ENCODE results near the gene LFNG.

The LFNG gene

DNA sequence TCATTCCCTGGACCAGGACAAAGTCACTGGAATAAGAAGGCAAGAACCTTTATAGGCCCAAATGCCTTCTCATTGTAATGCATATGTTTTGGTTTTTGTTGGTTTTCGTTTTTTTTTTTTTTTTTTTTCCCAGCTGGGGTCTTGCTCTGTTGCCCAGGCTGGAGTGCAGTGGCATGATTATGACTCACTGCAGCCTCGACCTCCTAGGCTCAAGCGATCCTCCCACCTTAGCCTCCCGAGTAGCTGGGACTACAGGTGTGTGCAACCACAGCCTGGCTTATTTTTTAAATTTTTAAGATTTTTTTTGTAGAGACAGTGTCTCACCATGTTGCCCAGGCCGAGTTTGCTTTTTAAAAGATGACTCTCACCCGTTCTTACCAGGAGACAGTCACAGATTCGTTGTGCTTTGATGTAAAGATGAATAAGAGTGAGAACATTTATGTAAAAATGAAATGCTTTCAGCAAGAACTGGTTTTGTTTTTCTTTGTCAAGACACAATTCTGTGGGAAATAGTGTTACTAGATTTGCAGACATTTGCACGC lies 46.8 kb downstream of the LFNG start:
- peak overlapping the region; percentile 95 for H3K4me2 ChIP-seq (ENCODE audit: low read length)
- H3K27ac ChIP-seq (ENCODE audit: low read length): peak overlapping the region; percentile 99
- H4K20me1 ChIP-seq (ENCODE audit: insufficient read depth, low read length): no peaks in the 10 kb centered on the region
- H2AFZ ChIP-seq (ENCODE audit: low read depth, low read length): no peak overlapping the region
- peak overlapping the region; percentile 74 for H3K4me3 ChIP-seq (ENCODE audit: low read length)
- peaks cover 18% of the 10 kb centered on the region for H3K36me3 ChIP-seq (replicated peaks; ENCODE audit: low read depth, low read length)
- TF ChIP-seq, protein P1, sequence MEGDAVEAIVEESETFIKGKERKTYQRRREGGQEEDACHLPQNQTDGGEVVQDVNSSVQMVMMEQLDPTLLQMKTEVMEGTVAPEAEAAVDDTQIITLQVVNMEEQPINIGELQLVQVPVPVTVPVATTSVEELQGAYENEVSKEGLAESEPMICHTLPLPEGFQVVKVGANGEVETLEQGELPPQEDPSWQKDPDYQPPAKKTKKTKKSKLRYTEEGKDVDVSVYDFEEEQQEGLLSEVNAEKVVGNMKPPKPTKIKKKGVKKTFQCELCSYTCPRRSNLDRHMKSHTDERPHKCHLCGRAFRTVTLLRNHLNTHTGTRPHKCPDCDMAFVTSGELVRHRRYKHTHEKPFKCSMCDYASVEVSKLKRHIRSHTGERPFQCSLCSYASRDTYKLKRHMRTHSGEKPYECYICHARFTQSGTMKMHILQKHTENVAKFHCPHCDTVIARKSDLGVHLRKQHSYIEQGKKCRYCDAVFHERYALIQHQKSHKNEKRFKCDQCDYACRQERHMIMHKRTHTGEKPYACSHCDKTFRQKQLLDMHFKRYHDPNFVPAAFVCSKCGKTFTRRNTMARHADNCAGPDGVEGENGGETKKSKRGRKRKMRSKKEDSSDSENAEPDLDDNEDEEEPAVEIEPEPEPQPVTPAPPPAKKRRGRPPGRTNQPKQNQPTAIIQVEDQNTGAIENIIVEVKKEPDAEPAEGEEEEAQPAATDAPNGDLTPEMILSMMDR (IDR thresholded peaks at IDR 0.05; ENCODE audit: low read depth, low read length): no peak
- TF ChIP-seq EZH2phosphoT487 (IDR thresholded peaks at IDR 0.05; ENCODE audit: low read depth): no peak
- peak overlapping the region; percentile 50; the same call in 1 of the 2 replicates for H3K9ac ChIP-seq (ENCODE audit: low read length)
- no peaks in the 10 kb centered on the region for H3K9me3 ChIP-seq (ENCODE audit: insufficient read depth, low read length)
- H3K27me3 ChIP-seq (ENCODE audit: low read depth, low read length): no peaks in the 10 kb centered on the region
- peaks cover 66% of the 10 kb centered on the region for H3K4me1 ChIP-seq (ENCODE audit: low read length)
- H3K79me2 ChIP-seq (ENCODE audit: low read length): peaks cover 54% of the 10 kb centered on the region

- no peak for TF ChIP-seq EZH2phosphoT487 (IDR thresholded peaks at IDR 0.05; ENCODE audit: low read depth)
- TF ChIP-seq, protein P1 (IDR thresholded peaks at IDR 0.05; ENCODE audit: low read depth, low read length): peak; percentile 43; the same call in 1 of the 2 replicates
- Histone ChIP-seq H2AFZ (ENCODE audit: low read depth, low read length) (no peak overlapping the region), H3K27ac (ENCODE audit: low read length) (peak overlapping the region; percentile 99), H3K4me2 (ENCODE audit: low read length) (peak overlapping the region; percentile 95), H3K79me2 (ENCODE audit: low read length) (peaks cover 48% of the 10 kb centered on the region), H3K4me1 (ENCODE audit: low read length) (peaks cover 59% of the 10 kb centered on the region), H3K9ac (ENCODE audit: low read length) (peak overlapping the region; percentile 67), H3K4me3 (ENCODE audit: low read length) (peak overlapping the region; percentile 74), H3K27me3 (ENCODE audit: low read depth, low read length) (no peaks in the 10 kb centered on the region), H3K9me3 (ENCODE audit: insufficient read depth, low read length) (no peaks in the 10 kb centered on the region), H4K20me1 (ENCODE audit: insufficient read depth, low read length) (no peaks in the 10 kb centered on the region), H3K36me3 (replicated peaks; ENCODE audit: low read depth, low read length) (peaks cover 18% of the 10 kb centered on the region)
Observed at GRCh38 chr7:2566890-2567678, 47.5 kb downstream of the LFNG start.

DNA sequence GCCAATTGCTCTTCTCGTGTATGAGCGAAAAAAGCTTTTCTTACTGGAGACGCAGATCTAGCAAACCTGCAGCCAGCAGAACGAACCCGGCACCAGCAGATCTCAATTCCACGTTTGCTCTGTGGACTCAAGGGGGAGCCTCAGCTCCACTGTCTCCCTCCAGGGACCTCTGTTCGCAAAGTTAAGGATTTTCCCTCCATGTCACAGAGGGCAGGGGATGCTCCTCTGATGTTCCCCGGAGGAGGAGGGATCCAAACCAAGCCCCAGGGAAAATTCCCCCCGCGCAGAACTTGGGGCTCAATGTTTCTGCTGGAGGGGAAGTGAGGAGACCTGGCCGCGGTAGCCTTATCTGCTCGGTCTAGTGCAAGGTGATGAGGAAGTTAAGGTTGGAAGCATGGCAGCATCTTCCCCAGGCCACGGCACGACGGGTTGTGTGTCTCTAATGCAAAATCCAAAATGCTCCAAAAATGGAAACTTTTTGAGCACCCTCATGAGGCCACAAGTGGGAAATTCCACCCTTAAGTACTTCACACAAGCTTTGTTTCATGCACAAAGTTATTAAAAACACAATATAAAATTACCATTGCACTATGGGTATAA lies 48.2 kb downstream of the LFNG start:
- Histone ChIP-seq H3K27me3 (ENCODE audit: low read depth, low read length) (no peaks in the 10 kb centered on the region), H3K27ac (ENCODE audit: low read length) (peak overlapping the region; percentile 99), H3K4me1 (ENCODE audit: low read length) (peaks cover 52% of the 10 kb centered on the region), H3K9ac (ENCODE audit: low read length) (peak overlapping the region; percentile 67), H3K79me2 (ENCODE audit: low read length) (peaks cover 41% of the 10 kb centered on the region), H3K4me3 (ENCODE audit: low read length) (peak overlapping the region; percentile 74), H2AFZ (ENCODE audit: low read depth, low read length) (peak overlapping the region; percentile 54; the same call in 1 of the 2 replicates), H4K20me1 (ENCODE audit: insufficient read depth, low read length) (no peaks in the 10 kb centered on the region), H3K36me3 (replicated peaks; ENCODE audit: low read depth, low read length) (peaks cover 16% of the 10 kb centered on the region), H3K4me2 (ENCODE audit: low read length) (peak overlapping the region; percentile 95), H3K9me3 (ENCODE audit: insufficient read depth, low read length) (no peaks in the 10 kb centered on the region)
- TF ChIP-seq, protein P1 (IDR thresholded peaks at IDR 0.05; ENCODE audit: low read depth, low read length): peak; percentile 48
- TF ChIP-seq EZH2phosphoT487 (IDR thresholded peaks at IDR 0.05; ENCODE audit: low read depth): no peak
